Keratinocyte (primary cell): ENCODE measurements around the gene CCNYL1. TPM values are rescaled to one million over a fixed set of nuclear protein-coding genes. Genes with fewer than 3 reads are reported as not detected.
"Not testable (repeated sequence)": the region's sequence is repeated elsewhere in the genome, so short reads cannot be mapped to it uniquely, and the experiment has no call there.

Experiments used
- DNase-seq: peaks from one replicate; pipeline ENCODE4 v3.0.0-alpha.2; 2011; ENCODE audit warnings: low read depth, missing footprints, low spot score
- FAIRE-seq: peaks from 2 replicates; lab custom pipeline; 2011; peaks lifted over from hg19 to GRCh38; lab: Jason Lieb, UNC
- H2AFZ ChIP-seq: 2 replicates; pipeline ENCODE4 v1.6.0; 2012; ENCODE audit warnings: low read length, control low read depth, inconsistent platforms; ENCODE audit not compliant: control insufficient read depth
- H3K27ac ChIP-seq: 2 replicates; pipeline ENCODE4 v1.5.1; 2011; ENCODE audit warnings: low read length; ENCODE audit not compliant: control insufficient read depth, insufficient read depth
- H3K27me3 ChIP-seq: 3 replicates; pipeline ENCODE4 v1.6.0; 2011; ENCODE audit warnings: low read length; ENCODE audit not compliant: control insufficient read depth, insufficient read depth; ENCODE audit errors: extremely low read depth
- H3K36me3 ChIP-seq, 2 experiments: 2 replicates in 1 of 2; 3 replicates in 1 of 2; pipeline ENCODE4 v1.5.1; 2011; ENCODE audit warnings: low read length in 2 of 2, mild to moderate bottlenecking in 1 of 2; ENCODE audit not compliant: control insufficient read depth in 2 of 2, insufficient read depth in 2 of 2; ENCODE audit errors: extremely low read depth in 1 of 2
- H3K4me1 ChIP-seq: 3 replicates; pipeline ENCODE4 v1.5.1; 2011; ENCODE audit warnings: low read length; ENCODE audit not compliant: control insufficient read depth, insufficient read depth; ENCODE audit errors: extremely low read depth
- H3K4me2 ChIP-seq: 3 replicates; pipeline ENCODE4 v1.6.0; 2011; ENCODE audit warnings: low read depth, low read length; ENCODE audit not compliant: control insufficient read depth, insufficient read depth; ENCODE audit errors: extremely low read depth
- H3K4me3 ChIP-seq, 3 experiments: fragments of 200-600 bp in 1 of 3; sonication (generic) in 1 of 3; 2 replicates in 2 of 3; 3 replicates in 1 of 3; pipeline ENCODE4 v1.5.1; 2011 to 2016; ENCODE audit warnings: low read length in 3 of 3, mild to moderate bottlenecking in 3 of 3, control low read depth in 2 of 3, inconsistent platforms in 1 of 3, low read depth in 1 of 3, mixed read lengths in 1 of 3, mixed run types in 1 of 3, moderate library complexity in 1 of 3; ENCODE audit not compliant: control insufficient read depth in 2 of 3, insufficient read depth in 2 of 3; ENCODE audit errors: extremely low read depth in 1 of 3
- H3K79me2 ChIP-seq: 2 replicates; pipeline ENCODE4 v1.6.0; 2012; ENCODE audit warnings: low read length; ENCODE audit not compliant: control insufficient read depth, insufficient read depth
- H3K9ac ChIP-seq: 3 replicates; pipeline ENCODE4 v1.6.0; 2011; ENCODE audit warnings: low read length; ENCODE audit not compliant: control insufficient read depth, insufficient read depth; ENCODE audit errors: extremely low read depth
- H3K9me1 ChIP-seq: 3 replicates; pipeline ENCODE4 v1.6.0; 2011; ENCODE audit warnings: low read length; ENCODE audit not compliant: control insufficient read depth, insufficient read depth; ENCODE audit errors: extremely low read depth
- H3K9me3 ChIP-seq: 2 replicates; pipeline ENCODE4 v1.5.1; 2012; ENCODE audit warnings: low read depth, low read length; ENCODE audit not compliant: control insufficient read depth
- H4K20me1 ChIP-seq: 3 replicates; pipeline ENCODE4 v1.6.0; 2011; ENCODE audit warnings: low read length; ENCODE audit not compliant: control insufficient read depth, insufficient read depth; ENCODE audit errors: extremely low read depth
- CTCF ChIP-seq, 3 experiments: IDR thresholded peaks in 1 of 3; conservative IDR thresholded peaks in 1 of 3; optimal IDR thresholded peaks in 1 of 3; 2 replicates in 2 of 3; 3 replicates in 1 of 3; pipeline versions ENCODE3 to v1.5.1; 2011; ENCODE audit warnings: low read length in 3 of 3, mild to moderate bottlenecking in 3 of 3, moderate library complexity in 2 of 3, control low read depth in 1 of 3, inconsistent platforms in 1 of 3; ENCODE audit not compliant: insufficient read depth in 2 of 3; ENCODE audit errors: extremely low read depth in 1 of 3
- EZH2 ChIP-seq: IDR thresholded peaks from one replicate; pipeline ENCODE4 v1.6.1; 2012; ENCODE audit warnings: inconsistent platforms, mild to moderate bottlenecking, low read length, moderate library complexity
- dilution Hi-C: fragments of 300-500 bp; cut with MboI; formaldehyde crosslinking; loops from one replicate; pipeline ENCODE4 v1.7.0; 2020; ENCODE audit warnings: low sequenced_read_pairs; ENCODE audit not compliant: extremely low pct_ligation_motif_present
- polyA plus RNA-seq, 5 experiments: library from polyadenylated mRNA; depleted of rRNA in 3 of 5; stranded (reverse) in 3 of 5; stranded (forward) in 1 of 5; unstranded in 1 of 5; fragments of >200 nt; gene quantifications; 1 replicate in 1 of 5; 2 replicates in 3 of 5; 3 replicates in 1 of 5; pipeline versions ENCODE4 v1.2.1 to v1.2.3, GENCODE V29; 2011 to 2012; ENCODE audit warnings: missing spikeins in 2 of 5, low read depth in 1 of 5, low replicate concordance in 1 of 5

CCNYL1 gene
- polyA plus RNA-seq, 1 donor (not counting 4 experiments of a cell fraction or from before 2014, with no cell fraction given) = 29.9 TPM

- Histone ChIP-seq H3K9ac (no peak overlapping the region), H3K27me3 (no peaks in the 10 kb centered on the region), H3K36me3 (peaks cover 16 to 22% of the 10 kb centered on the region in 2 experiments), H3K4me1 (no peaks in the 10 kb centered on the region), H3K27ac (no peak overlapping the region), H3K9me3 (no peaks in the 10 kb centered on the region), H3K9me1 (no peaks in the 10 kb centered on the region), H3K79me2 (no peaks in the 10 kb centered on the region), H3K4me2 (no peak overlapping the region), H3K4me3 (no peak overlapping the region), H4K20me1 (no peaks in the 10 kb centered on the region), H2AFZ (no peak overlapping the region)
- DNase-seq (no peak), FAIRE-seq (no peak)
- no peak for TF ChIP-seq EZH2
- TF ChIP-seq CTCF (optimal IDR thresholded peaks at IDR 0.05 in 1 of 3, IDR thresholded peaks at IDR 0.05 in 1 of 3, conservative IDR thresholded peaks at IDR 0.05 in 1 of 3; ENCODE audit: extremely low read depth in 1 of 3, insufficient read depth in 2 of 3, low read length in 3 of 3) = no peak
- dilution Hi-C loops = loop anchor here (25.0 kb wide), 1 partner anchor 311 kb away; no protein-coding TSS in a partner anchor
Observed at GRCh38 chr2:207750876-207751275, 39.4 kb downstream of the CCNYL1 start.

- H3K27me3 ChIP-seq, H3K4me2 ChIP-seq, H3K9me1 ChIP-seq, H4K20me1 ChIP-seq, H3K27ac ChIP-seq, H3K4me3 ChIP-seq, H2AFZ ChIP-seq, H3K4me1 ChIP-seq, H3K9ac ChIP-seq, H3K9me3 ChIP-seq, DNase-seq, H3K79me2 ChIP-seq: not testable (repeated sequence)
- peak; percentile 46 for FAIRE-seq
- dilution Hi-C loops = loop anchor here (25.0 kb wide), 1 partner anchor 309 kb away; no protein-coding TSS in a partner anchor
- H3K36me3 ChIP-seq = peaks cover 9 to 13% of the 10 kb centered on the region in 2 experiments
Observed at GRCh38 chr2:207753688-207754087, 42.2 kb downstream of the CCNYL1 start.
